ENCODE results near the gene PRRT3. TPM values are rescaled to one million over a fixed set of nuclear protein-coding genes. Genes with fewer than 3 reads are reported as not detected.

PRRT3 gene
- total and polyA plus RNA-seq, 2 of the 13 experiments (the other 11 are each of a cell fraction or from before 2014, with no cell fraction given) = 0.22 to 0.44 TPM

- TF ChIP-seq PBX3 (CRISPR knock-in tag; IDR thresholded peaks at IDR 0.05; ENCODE audit: borderline replicate concordance) = no peak
- no peak for TF ChIP-seq GTF2F1 (IDR thresholded peaks at IDR 0.05; ENCODE audit: low read length)
- no peak for TF ChIP-seq ELF1 (CRISPR knock-in tag; IDR thresholded peaks at IDR 0.05)
- no peak for TF ChIP-seq MAFF (IDR thresholded peaks at IDR 0.05; ENCODE audit: low read depth, low read length)
- peak; percentile 82; the same call in 1 of the 2 replicates for TF ChIP-seq MTF2 (CRISPR knock-in tag; IDR thresholded peaks at IDR 0.05; ENCODE audit: borderline replicate concordance)
- TF ChIP-seq NFE2L2 (IDR thresholded peaks at IDR 0.05; ENCODE audit: low read length) = no peak
- TF ChIP-seq NKX3-1 (CRISPR knock-in tag; IDR thresholded peaks at IDR 0.05) = no peak
- no peak for TF ChIP-seq ZNF431 (CRISPR knock-in tag; IDR thresholded peaks at IDR 0.05; ENCODE audit: borderline replicate concordance, low read depth)
- TF ChIP-seq SNRNP70 (IDR thresholded peaks at IDR 0.05; ENCODE audit: low read depth, low read length) = no peak
- TF ChIP-seq MIXL1 (CRISPR knock-in tag; IDR thresholded peaks at IDR 0.05) = no peak
- peak; percentile 60; the same call in 1 of the 2 replicates for TF ChIP-seq ZFP91 (CRISPR knock-in tag; IDR thresholded peaks at IDR 0.05; ENCODE audit: borderline replicate concordance)
- no peak for TF ChIP-seq THYN1 (CRISPR knock-in tag; IDR thresholded peaks at IDR 0.05; ENCODE audit: borderline replicate concordance, low read depth)
- peak; percentile 65; the same call in 1 of the 2 replicates for TF ChIP-seq ZNF12 (CRISPR knock-in tag; IDR thresholded peaks at IDR 0.05)
- no peak for TF ChIP-seq CBX5 (CRISPR knock-in tag; IDR thresholded peaks at IDR 0.05; ENCODE audit: borderline replicate concordance)
- TF ChIP-seq ATF7 (IDR thresholded peaks at IDR 0.05) = no peak
- TF ChIP-seq ATF7 (CRISPR knock-in tag; IDR thresholded peaks at IDR 0.05) = no peak
- TF ChIP-seq ZNF382 (CRISPR knock-in tag; IDR thresholded peaks at IDR 0.05; ENCODE audit: borderline replicate concordance) = no peak
- TF ChIP-seq RORA (CRISPR knock-in tag; IDR thresholded peaks at IDR 0.05) = no peak
- no peak for TF ChIP-seq SRSF9 (IDR thresholded peaks at IDR 0.05; ENCODE audit: borderline replicate concordance, insufficient read depth, low read depth, low read length, poor library complexity, severe bottlenecking)
- TF ChIP-seq ZNF549 (CRISPR knock-in tag; IDR thresholded peaks at IDR 0.05) = no peak
- 0 out of 2 replicates have a peak, but pooled peaks have one; percentile 83 for TF ChIP-seq SNAPC4 (CRISPR knock-in tag; IDR thresholded peaks at IDR 0.05)
- TF ChIP-seq CHCHD3 (CRISPR knock-in tag; IDR thresholded peaks at IDR 0.05) = no peak
Measured at GRCh38 chr3:9902372-9903237, 49.6 kb downstream of the PRRT3 start, which contains the start of gene IL17RE (continued).

Measured in HepG2 (cell line).